H1 (cell line): ENCODE measurements around the gene DCBLD1. TPM values are rescaled to one million over a fixed set of nuclear protein-coding genes. Genes with fewer than 3 reads are reported as not detected.

Experiments
- CTCF ChIA-PET: fragments of 300-600 bp; sonication (Branson Sonifier 250); formaldehyde crosslinking; loops from one replicate; lab custom pipeline; 2021; ENCODE audit not compliant: partially characterized antibody; lab: Charles Lee
- POLR2A ChIA-PET: fragments of 300-600 bp; sonication (Branson Sonifier 250); formaldehyde crosslinking; loops from one replicate; lab custom pipeline; 2021; ENCODE audit warnings: inconsistent platforms; ENCODE audit not compliant: partially characterized antibody; lab: Charles Lee
- DNase-seq, 2 experiments: peaks; one replicate each; pipeline versions ENCODE4 v3.0.0 to v3.0.0-alpha.2; 2010 to 2022; ENCODE audit warnings: low spot score in 2 of 2, low read depth in 1 of 2, mixed read lengths in 1 of 2
- FAIRE-seq: peaks from 2 replicates; lab custom pipeline; 2011; peaks lifted over from hg19 to GRCh38; lab: Jason Lieb, UNC
- H2AFZ ChIP-seq: 2 replicates; pipeline ENCODE4 v1.8.1; 2012; ENCODE audit warnings: low read length, inconsistent platforms
- H2AK5ac ChIP-seq: 2 replicates; pipeline ENCODE4 v1.6.1; 2013; ENCODE audit warnings: low read depth, low read length
- H2BK120ac ChIP-seq: replicated peaks from 2 replicates; pipeline ENCODE3; 2013; ENCODE audit warnings: low read depth, low read length, inconsistent platforms
- H2BK12ac ChIP-seq: 2 replicates; pipeline ENCODE4 v1.6.1; 2013; ENCODE audit warnings: low read depth, low read length
- H2BK15ac ChIP-seq: 2 replicates; pipeline ENCODE4 v1.6.1; 2013; ENCODE audit warnings: low read length
- H2BK20ac ChIP-seq: 2 replicates; pipeline ENCODE4 v1.6.1; 2013; ENCODE audit warnings: low read length
- H2BK5ac ChIP-seq: 2 replicates; pipeline ENCODE4 v1.6.1; 2013; ENCODE audit warnings: low read depth, low read length
- H3K14ac ChIP-seq: 2 replicates; pipeline ENCODE4 v1.6.1; 2013; ENCODE audit warnings: inconsistent platforms; ENCODE audit not compliant: insufficient read length
- H3K18ac ChIP-seq: 2 replicates; pipeline ENCODE4 v1.6.1; 2013; ENCODE audit warnings: low read length; ENCODE audit errors: extremely low read depth
- H3K23ac ChIP-seq: 2 replicates; pipeline ENCODE4 v1.6.1; 2013; ENCODE audit warnings: inconsistent platforms; ENCODE audit not compliant: insufficient read length
- H3K23me2 ChIP-seq: 2 replicates; pipeline ENCODE4 v1.6.1; 2013; ENCODE audit warnings: low read depth, low read length
- H3K27ac ChIP-seq: 2 replicates; pipeline ENCODE4 v1.6.1; 2011; ENCODE audit warnings: low read depth, low read length, inconsistent platforms
- H3K27me3 ChIP-seq, 4 experiments: replicated peaks in 1 of 4; 1 replicate in 1 of 4; 2 replicates in 3 of 4; pipeline versions ENCODE4 v1.6.1 to v1.8.1; 2011 to 2013; ENCODE audit warnings: low read length in 3 of 4, mild to moderate bottlenecking in 3 of 4, inconsistent platforms in 2 of 4, mixed read lengths in 2 of 4, moderate library complexity in 1 of 4; ENCODE audit not compliant: control insufficient read depth in 3 of 4, insufficient read depth in 3 of 4; ENCODE audit errors: extremely low read depth in 1 of 4
- H3K36me3 ChIP-seq, 4 experiments: 2 replicates each; pipeline versions ENCODE4 v1.6.1 to v1.8.1; 2011 to 2013; ENCODE audit warnings: mild to moderate bottlenecking in 4 of 4, low read length in 3 of 4, moderate library complexity in 2 of 4, control low read depth in 1 of 4, inconsistent platforms in 1 of 4; ENCODE audit not compliant: insufficient read depth in 4 of 4, control insufficient read depth in 2 of 4
- H3K4ac ChIP-seq: replicated peaks from 2 replicates; pipeline ENCODE3; 2013; ENCODE audit warnings: low read length, low read depth, mixed read lengths, inconsistent platforms; ENCODE audit not compliant: insufficient read length
- H3K4me1 ChIP-seq, 4 experiments: replicated peaks in 1 of 4; 1 replicate in 1 of 4; 2 replicates in 3 of 4; pipeline versions ENCODE4 v1.6.1 to v1.8.1; 2011 to 2013; ENCODE audit warnings: low read length in 3 of 4, inconsistent platforms in 2 of 4, mixed read lengths in 1 of 4; ENCODE audit not compliant: insufficient read depth in 4 of 4, control insufficient read depth in 3 of 4
- H3K4me2 ChIP-seq, 2 experiments: 2 replicates each; pipeline versions ENCODE4 v1.6.1 to v1.8.1; 2011 to 2013; ENCODE audit warnings: low read depth in 2 of 2, low read length in 2 of 2, control low read depth in 1 of 2, inconsistent platforms in 1 of 2, mild to moderate bottlenecking in 1 of 2; ENCODE audit not compliant: insufficient read depth in 1 of 2
- H3K4me3 ChIP-seq, 4 experiments: fragments of 200-600, 300-600 bp in 1 of 4; sonication (generic), shearing (Covaris generic), sonication (Bioruptor Twin) in 1 of 4; 2 replicates each; pipeline versions ENCODE4 v1.5.1 to v1.8.1; 2011 to 2016; ENCODE audit warnings: low read length in 4 of 4, low read depth in 3 of 4, control low read depth in 2 of 4, inconsistent platforms in 2 of 4, mild to moderate bottlenecking in 2 of 4, mixed read lengths in 1 of 4, moderate library complexity in 1 of 4; ENCODE audit not compliant: insufficient read depth in 2 of 4; ENCODE audit errors: extremely low read depth in 1 of 4
- H3K56ac ChIP-seq: replicated peaks from 2 replicates; pipeline ENCODE3; 2013; ENCODE audit warnings: low read depth, mild to moderate bottlenecking, mixed read lengths, low read length, inconsistent platforms; ENCODE audit not compliant: insufficient read length
- H3K79me1 ChIP-seq: 2 replicates; pipeline ENCODE4 v1.6.1; 2013; ENCODE audit warnings: low read depth, low read length, control low read depth
- H3K79me2 ChIP-seq, 2 experiments: 2 replicates each; pipeline versions ENCODE4 v1.6.1 to v1.8.1; 2012 to 2013; ENCODE audit warnings: low read length in 2 of 2, mild to moderate bottlenecking in 2 of 2, inconsistent platforms in 1 of 2; ENCODE audit not compliant: insufficient read depth in 2 of 2, control insufficient read depth in 1 of 2
- H3K9ac ChIP-seq, 4 experiments: replicated peaks in 1 of 4; 1 replicate in 1 of 4; 2 replicates in 3 of 4; pipeline versions ENCODE4 v1.6.1 to v1.8.1; 2011 to 2013; ENCODE audit warnings: low read depth in 3 of 4, low read length in 3 of 4, control low read depth in 2 of 4, mild to moderate bottlenecking in 2 of 4, moderate library complexity in 2 of 4, inconsistent platforms in 1 of 4; ENCODE audit errors: extremely low read depth in 1 of 4
- H3K9me3 ChIP-seq, 2 experiments: 2 replicates each; pipeline versions ENCODE4 v1.6.1 to v1.8.1; 2012 to 2013; ENCODE audit warnings: mild to moderate bottlenecking in 2 of 2, moderate library complexity in 2 of 2, control low read depth in 1 of 2, inconsistent platforms in 1 of 2, low read depth in 1 of 2, low read length in 1 of 2, mixed read lengths in 1 of 2; ENCODE audit not compliant: insufficient read depth in 2 of 2
- H4K20me1 ChIP-seq, 2 experiments: replicated peaks in 1 of 2; 2 replicates each; pipeline versions ENCODE3 to v1.8.1; 2011 to 2013; ENCODE audit warnings: inconsistent platforms in 2 of 2, low read length in 2 of 2, mild to moderate bottlenecking in 1 of 2; ENCODE audit not compliant: insufficient read depth in 2 of 2, control insufficient read depth in 1 of 2
- H4K5ac ChIP-seq: 2 replicates; pipeline ENCODE4 v1.6.1; 2013; ENCODE audit warnings: low read length, low read depth, mixed read lengths, inconsistent platforms; ENCODE audit not compliant: insufficient read length
- H4K8ac ChIP-seq: 2 replicates; pipeline ENCODE4 v1.8.0; 2013; ENCODE audit warnings: mild to moderate bottlenecking, moderate library complexity, low read length, inconsistent platforms; ENCODE audit not compliant: insufficient read depth; ENCODE audit errors: extremely low read depth
- H4K91ac ChIP-seq: replicated peaks from 2 replicates; pipeline ENCODE3; 2013; ENCODE audit warnings: low read length, mixed read lengths, inconsistent platforms; ENCODE audit not compliant: insufficient read length
- KDM4A ChIP-seq: IDR thresholded peaks from one replicate; pipeline ENCODE4 v1.7.1; 2012; ENCODE audit warnings: low read depth, mild to moderate bottlenecking, moderate library complexity, low read length, inconsistent platforms; ENCODE audit not compliant: severe bottlenecking
- PHF8 ChIP-seq: fragments of 200-600 bp; sonication (generic); conservative IDR thresholded peaks from 2 replicates; pipeline ENCODE4 v1.7.1; 2012; ENCODE audit warnings: low read depth, mild to moderate bottlenecking, inconsistent platforms, low read length, moderate library complexity
- SUZ12 ChIP-seq: fragments of 200-600 bp; sonication (generic); IDR thresholded peaks from 2 replicates; pipeline ENCODE4 v1.6.1; 2012; ENCODE audit warnings: mild to moderate bottlenecking, inconsistent platforms, low read length, moderate library complexity, mixed read lengths
- TAF7 ChIP-seq: optimal IDR thresholded peaks from 2 replicates; pipeline ENCODE3; 2011; ENCODE audit warnings: low read depth, mild to moderate bottlenecking, inconsistent platforms, low read length, moderate library complexity, borderline replicate concordance
- TEAD4 ChIP-seq: IDR thresholded peaks from 2 replicates; pipeline ENCODE4 v1.6.1; 2012; ENCODE audit warnings: low read depth, low read length, inconsistent platforms, mixed read lengths
- YY1 ChIP-seq: IDR thresholded peaks from 2 replicates; pipeline ENCODE4 v1.6.1; 2011; ENCODE audit warnings: low read depth, mild to moderate bottlenecking, low read length
- WGBS, 2 experiments: shearing (Covaris generic) in 1 of 2; methylation state at CpG; one replicate each; pipeline versions ENCODE4 v1.1.6 to v1.1.7; 2013 to 2015; ENCODE audit warnings: low lambda C conversion rate in 2 of 2, mixed read lengths in 2 of 2, inconsistent platforms in 1 of 2, low coverage in 1 of 2, missing lambda C conversion rate in 1 of 2; ENCODE audit not compliant: insufficient replicate concordance in 2 of 2, insufficient coverage in 1 of 2, insufficient read length in 1 of 2; ENCODE audit errors: extremely low coverage in 1 of 2, missing lambda C conversion rate in 1 of 2; 5-methylcytosine and 5-hydroxymethylcytosine counted together
- long read RNA-seq, 2 experiments: library from RNA in 1 of 2; library from capped mRNA in 1 of 2; stranded (forward); transcript quantifications; one replicate each; pipeline ENCODE4 v2.0.0, GENCODE V29; 2021; ENCODE audit warnings: inconsistent platforms in 1 of 2
- polyA minus RNA-seq, 3 experiments: library from RNA; depleted of rRNA, polyadenylated mRNA; stranded (reverse); fragments of >200 nt; gene quantifications; 1 replicate in 2 of 3; 2 replicates in 1 of 3; pipeline ENCODE4 v1.2.3, GENCODE V29; 2011
- polyA plus RNA-seq, 7 experiments: library from polyadenylated mRNA; depleted of rRNA in 3 of 7; stranded (reverse) in 5 of 7; unstranded in 2 of 7; fragments of >200 nt in 5 of 7; fragments of 200-250 nt in 2 of 7; gene quantifications; 1 replicate in 5 of 7; 2 replicates in 1 of 7; 4 replicates in 1 of 7; pipeline versions ENCODE4 v1.2.1 to v1.2.3, GENCODE V29; 2011 to 2013; ENCODE audit warnings: missing spikeins in 2 of 7, mixed read lengths in 2 of 7
- total RNA-seq: library from RNA; stranded (reverse); fragmentation: NEBNext Ultra II Directional; extraction: Animal tissue kit (Norgen Biotek cat#: 25700); gene quantifications from 2 replicates; pipeline ENCODE4 v1.2.1, GENCODE V29; 2021
- TF ChIP-seq, protein P1 (sequence below): IDR thresholded peaks from 2 replicates; pipeline ENCODE4 v1.6.1; 2012; ENCODE audit warnings: inconsistent platforms

Gene DCBLD1
- total RNA-seq (7.9 and 11.2 TPM in 2 replicates), polyA plus RNA-seq (2011; rRNA removed) (3.7 and 3.9 TPM in 2 replicates), polyA minus RNA-seq (2011; rRNA and poly(A)+ RNA removed) (7.0 and 7.7 TPM in 2 replicates)
- 5.0 TPM for polyA plus RNA-seq (2011; cell fraction: cytosol; rRNA removed)
- polyA plus RNA-seq (2011; cell fraction: nucleus; rRNA removed): 4.1 TPM
- polyA plus RNA-seq (2012, experiment 1 of 2): 5.2 to 8.4 TPM (median 6.1 TPM) in 4 replicates
- polyA plus RNA-seq (2012, experiment 2 of 2): 1.8 TPM
- polyA plus RNA-seq (2013, experiment 1 of 2): 13.1 TPM
- polyA plus RNA-seq (2013, experiment 2 of 2): 15.7 TPM
- polyA minus RNA-seq (2011; cell fraction: cytosol; rRNA and poly(A)+ RNA removed): 7.5 TPM
- polyA minus RNA-seq (2011; cell fraction: nucleus; rRNA and poly(A)+ RNA removed): 8.0 TPM
- long read RNA-seq, experiment 1, partial matches to known transcripts: 1 of 3 reads
- long read RNA-seq, experiment 1, other reads (novel, unspliced or antisense): 2 of 3 reads
- long read RNA-seq, experiment 2: 0 reads

GRCh38 chr6:117482240-117483003 is at the start of gene DCBLD1:
DCBLD1 (plus strand) TSS chr6:117482674; CDS start chr6:117482782, 108 bp downstream.
- Histone ChIP-seq H3K27me3 (peaks cover 0 to 27% (median 20%) of the 10 kb centered on the region in 4 experiments; a peak in 6 of 7 replicates), H3K56ac (no peak within 1 kb of the TSS), H3K9ac (peak within 1 kb of the TSS; percentile 43 to 87 (median 74)), H3K79me2 (no peaks in the 10 kb centered on the region), H2BK15ac (no peak within 1 kb of the TSS), H2BK120ac (no peak within 1 kb of the TSS), H2AK5ac (no peak within 1 kb of the TSS), H2BK12ac (no peak within 1 kb of the TSS; the same call in 1 of the 2 replicates), H3K14ac (no peak within 1 kb of the TSS), H3K23ac (no peak within 1 kb of the TSS), H2AFZ (peak within 1 kb of the TSS; percentile 88), H3K4me2 (peak within 1 kb of the TSS; percentile 87 to 97), H3K4ac (no peak within 1 kb of the TSS), H3K79me1 (no peaks in the 10 kb centered on the region), H3K4me3 (peak within 1 kb of the TSS; percentile 60 to 96 (median 71)), H4K91ac (no peak within 1 kb of the TSS), H4K8ac (peak within 1 kb of the TSS; percentile 80), H4K20me1 (no peaks in the 10 kb centered on the region), H3K23me2 (peaks cover 18% of the 10 kb centered on the region), H4K5ac (no peak within 1 kb of the TSS), H2BK20ac (no peak within 1 kb of the TSS), H3K4me1 (peaks cover 7 to 10% (median 8%) of the 10 kb centered on the region in 4 experiments), H3K36me3 (peaks cover 0 to 3% (median 0%) of the 10 kb centered on the region in 4 experiments; a peak in 2 of 8 replicates), H3K27ac (no peak within 1 kb of the TSS), H2BK5ac (peak within 1 kb of the TSS; percentile 38; the same call in 1 of the 2 replicates), H3K9me3 (peaks cover 5 to 8% of the 10 kb centered on the region in 2 experiments; a peak in 2 of 4 replicates), H3K18ac (peak within 1 kb of the TSS; percentile 83)
- DNase-seq (peak in 1 of 2 experiments; percentile 80), FAIRE-seq (no peak)
- ChIA-PET POLR2A (interaction anchor here (0.5 to 2.1 kb wide), 4 partner anchors 9 to 291 kb away, joined by 4 to 6 read pairs (median 5); partner anchors contain the start of gene GOPC), CTCF (interaction anchor here (0.7 to 8.2 kb wide), 9 partner anchors 13 to 312 kb away, joined by 3 to 58 read pairs (median 5); no protein-coding TSS in a partner anchor)
- 2% methylated on average over 49 of the region's 96 CpGs; no CpG with 5 or more reads in 1 of the 2 experiments for WGBS, 2 experiments
- TF ChIP-seq, protein P1, sequence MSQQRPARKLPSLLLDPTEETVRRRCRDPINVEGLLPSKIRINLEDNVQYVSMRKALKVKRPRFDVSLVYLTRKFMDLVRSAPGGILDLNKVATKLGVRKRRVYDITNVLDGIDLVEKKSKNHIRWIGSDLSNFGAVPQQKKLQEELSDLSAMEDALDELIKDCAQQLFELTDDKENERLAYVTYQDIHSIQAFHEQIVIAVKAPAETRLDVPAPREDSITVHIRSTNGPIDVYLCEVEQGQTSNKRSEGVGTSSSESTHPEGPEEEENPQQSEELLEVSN: peak; percentile 64
- TF ChIP-seq KDM4A: peak; percentile 92
- TF ChIP-seq PHF8: 0 out of 2 replicates have a peak, but pooled peaks have one; percentile 21
- no peak for TF ChIP-seq TAF7
- peak; percentile 8; the same call in 1 of the 2 replicates for TF ChIP-seq YY1
- TF ChIP-seq SUZ12: peak; percentile 33; the same call in 1 of the 2 replicates
- TF ChIP-seq TEAD4: no peak
